ENCODE measurements around the gene HABP2.

HABP2 gene

DNA sequence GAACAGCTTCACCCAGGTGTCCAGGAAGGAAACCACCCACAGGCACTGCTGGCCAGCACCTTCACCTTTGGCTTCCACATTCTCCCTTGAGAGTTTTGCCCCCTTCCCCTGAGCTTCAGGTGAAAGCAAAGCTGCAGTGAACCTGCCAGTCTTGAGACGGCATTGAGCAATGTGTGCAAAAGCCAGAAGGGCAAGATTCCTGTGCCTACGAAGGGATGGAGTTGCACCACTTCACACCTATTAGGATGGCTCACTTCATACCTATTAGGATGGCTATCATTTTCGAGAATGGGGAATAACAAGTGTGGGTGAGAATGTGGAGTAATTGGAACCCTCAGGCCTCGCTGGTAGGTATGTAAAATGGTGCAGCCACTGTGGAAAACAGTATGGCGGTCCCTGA, 7.2 kb downstream of the HABP2 start:
- TF ChIP-seq, protein P1, sequence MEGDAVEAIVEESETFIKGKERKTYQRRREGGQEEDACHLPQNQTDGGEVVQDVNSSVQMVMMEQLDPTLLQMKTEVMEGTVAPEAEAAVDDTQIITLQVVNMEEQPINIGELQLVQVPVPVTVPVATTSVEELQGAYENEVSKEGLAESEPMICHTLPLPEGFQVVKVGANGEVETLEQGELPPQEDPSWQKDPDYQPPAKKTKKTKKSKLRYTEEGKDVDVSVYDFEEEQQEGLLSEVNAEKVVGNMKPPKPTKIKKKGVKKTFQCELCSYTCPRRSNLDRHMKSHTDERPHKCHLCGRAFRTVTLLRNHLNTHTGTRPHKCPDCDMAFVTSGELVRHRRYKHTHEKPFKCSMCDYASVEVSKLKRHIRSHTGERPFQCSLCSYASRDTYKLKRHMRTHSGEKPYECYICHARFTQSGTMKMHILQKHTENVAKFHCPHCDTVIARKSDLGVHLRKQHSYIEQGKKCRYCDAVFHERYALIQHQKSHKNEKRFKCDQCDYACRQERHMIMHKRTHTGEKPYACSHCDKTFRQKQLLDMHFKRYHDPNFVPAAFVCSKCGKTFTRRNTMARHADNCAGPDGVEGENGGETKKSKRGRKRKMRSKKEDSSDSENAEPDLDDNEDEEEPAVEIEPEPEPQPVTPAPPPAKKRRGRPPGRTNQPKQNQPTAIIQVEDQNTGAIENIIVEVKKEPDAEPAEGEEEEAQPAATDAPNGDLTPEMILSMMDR (IDR thresholded peaks at IDR 0.05; ENCODE audit: low read depth, low read length) = no peak
- no peak for DNase-seq (ENCODE audit: low read depth in 2 of 2)
- H3K4me3 ChIP-seq (replicated peaks in 1 of 2; ENCODE audit: low read depth in 2 of 2, low read length in 2 of 2) = no peak overlapping the region

GRCh38 chr10:113561214-113561613, 8.4 kb downstream of the HABP2 start:
- DNase-seq (ENCODE audit: low read depth in 2 of 2) = no peak
- H3K4me3 ChIP-seq (replicated peaks in 1 of 2; ENCODE audit: low read depth in 2 of 2, low read length in 2 of 2) = no peak overlapping the region
- TF ChIP-seq, protein P1 (IDR thresholded peaks at IDR 0.05; ENCODE audit: low read depth, low read length) = no peak

- no peak overlapping the region for H3K4me3 ChIP-seq (replicated peaks in 1 of 2; ENCODE audit: low read depth in 2 of 2, low read length in 2 of 2)
- DNase-seq (ENCODE audit: low read depth in 2 of 2) = no peak
- TF ChIP-seq, protein P1 (IDR thresholded peaks at IDR 0.05; ENCODE audit: low read depth, low read length) = no peak
Observed at GRCh38 chr10:113562069-113562468, 9.2 kb downstream of the HABP2 start.

DNA sequence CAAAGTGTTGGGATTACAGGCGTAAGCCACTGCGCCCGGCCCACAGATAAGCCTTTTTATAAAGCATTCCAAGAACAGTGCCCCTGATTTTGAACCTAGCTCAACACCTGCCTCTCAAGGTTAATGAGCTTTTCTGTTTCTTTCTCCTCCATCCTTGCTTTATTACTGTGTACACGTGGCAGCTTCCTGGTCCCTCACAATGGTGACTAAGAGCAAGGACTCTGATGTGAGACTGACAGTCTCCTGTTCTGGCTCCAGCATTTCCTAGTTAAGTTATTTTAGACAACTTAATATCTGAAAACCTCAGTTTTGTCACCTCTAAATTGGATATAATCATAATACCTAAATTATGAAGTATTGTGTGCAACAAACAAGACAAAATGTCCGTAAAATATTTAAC, 9.9 kb downstream of the HABP2 start:
- H3K4me3 ChIP-seq (replicated peaks in 1 of 2; ENCODE audit: low read depth in 2 of 2, low read length in 2 of 2) = no peak overlapping the region
- TF ChIP-seq, protein P1 (IDR thresholded peaks at IDR 0.05; ENCODE audit: low read depth, low read length) = no peak
- DNase-seq (ENCODE audit: low read depth in 2 of 2) = no peak

- peak; percentile 67 to 73 for DNase-seq (ENCODE audit: low read depth in 2 of 2)
- peak overlapping the region; percentile 40 to 57 for H3K4me3 ChIP-seq (replicated peaks in 1 of 2; ENCODE audit: low read depth in 2 of 2, low read length in 2 of 2)
- TF ChIP-seq, protein P1 (IDR thresholded peaks at IDR 0.05; ENCODE audit: low read depth, low read length) = peak; percentile 99
Observed at GRCh38 chr10:113563306-113564088, 10.6 kb downstream of the HABP2 start.

- DNase-seq (ENCODE audit: low read depth in 2 of 2) = no peak
- TF ChIP-seq, protein P1 (IDR thresholded peaks at IDR 0.05; ENCODE audit: low read depth, low read length) = no peak
- H3K4me3 ChIP-seq (replicated peaks in 1 of 2; ENCODE audit: low read depth in 2 of 2, low read length in 2 of 2) = no peak overlapping the region
Observed at GRCh38 chr10:113565364-113565763, 12.5 kb downstream of the HABP2 start.

GRCh38 chr10:113566888-113567287, 14.0 kb downstream of the HABP2 start:
- no peak overlapping the region for H3K4me3 ChIP-seq (replicated peaks in 1 of 2; ENCODE audit: low read depth in 2 of 2, low read length in 2 of 2)
- TF ChIP-seq, protein P1 (IDR thresholded peaks at IDR 0.05; ENCODE audit: low read depth, low read length) = no peak
- no peak for DNase-seq (ENCODE audit: low read depth in 2 of 2)

Data from cardiac fibroblast (primary cell).